ENCODE results near the gene MAOA.

GRCh38 chrX:43666311-43666912, 10.3 kb downstream of the MAOA start:
- TF ChIP-seq EZH2 (IDR thresholded peaks at IDR 0.05; ENCODE audit: insufficient read depth, poor library complexity, severe bottlenecking), result no peak
- TF ChIP-seq EZH2phosphoT487 (IDR thresholded peaks at IDR 0.05; ENCODE audit: insufficient read depth, low read depth), result no peak
